ENCODE measurements around the gene PMEPA1. TPM values are rescaled to one million over a fixed set of nuclear protein-coding genes. Genes with fewer than 3 reads are reported as not detected.

PMEPA1 gene
- total RNA-seq, 1 experiment from 2014 or later = 163 TPM

DNA sequence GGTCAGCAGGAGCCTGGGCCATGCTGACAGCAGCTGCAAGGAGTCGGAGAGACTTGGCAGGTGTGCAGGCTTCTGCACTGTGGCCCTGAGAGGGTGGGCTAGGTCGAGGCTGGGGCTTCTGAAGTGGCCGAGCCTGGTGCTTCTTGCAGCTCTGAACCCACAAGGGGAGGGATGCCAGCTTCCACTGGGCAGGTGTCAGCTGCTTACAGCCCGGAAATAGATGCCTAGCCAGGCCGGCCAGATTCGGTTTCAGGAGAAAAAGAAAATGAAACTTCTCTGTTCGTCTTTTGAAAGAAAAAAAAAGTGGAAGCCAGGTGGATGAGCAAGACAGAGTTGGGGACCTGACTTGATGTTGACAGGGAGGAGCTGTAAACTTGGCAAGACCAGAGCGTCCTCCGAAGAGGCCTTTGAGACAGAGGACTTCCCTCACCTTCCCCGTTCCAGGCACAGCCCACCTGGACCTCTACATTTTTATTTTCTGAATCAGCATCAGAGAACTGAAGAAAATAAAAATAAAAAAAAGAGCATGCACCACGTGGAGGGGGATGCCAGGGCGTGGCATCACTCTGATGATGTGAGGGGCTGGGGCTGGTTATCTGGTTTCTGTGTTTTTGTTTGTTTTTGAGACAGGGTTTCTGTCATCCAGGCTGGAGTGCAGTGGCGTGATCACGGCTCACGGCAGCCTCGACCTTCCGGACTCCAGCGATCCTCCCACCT lies 89.4 kb downstream of the PMEPA1 start, which contains the start of gene ZBP1:
Gene ZBP1, minus strand, starts transcription at position 153 of the 717 bp plus-strand sequence. Its CDS starts 131 bp downstream, at position 22.
- BruUV-seq (replicated peaks) = no TSS peak
- Histone ChIP-seq H3K27ac (no peak within 1 kb of the TSS), H3K4me3 (no peak within 1 kb of the TSS), H3F3A (ENCODE audit: insufficient read depth, low read depth) (peaks cover 16% of the 10 kb centered on the region), H3K79me2 (ENCODE audit: low read depth) (no peaks in the 10 kb centered on the region), H3K4me1 (replicated peaks; ENCODE audit: insufficient read depth) (peaks cover 30% of the 10 kb centered on the region), H3K9me3 (ENCODE audit: insufficient read depth, low read depth) (peaks cover 5% of the 10 kb centered on the region), H2AFZ (no peak within 1 kb of the TSS), H3K36me3 (ENCODE audit: low read depth) (no peaks in the 10 kb centered on the region), H3K4me2 (no peak within 1 kb of the TSS), H4K20me1 (ENCODE audit: insufficient read depth) (no peaks in the 10 kb centered on the region), H3K9me2 (ENCODE audit: insufficient read depth) (no peaks in the 10 kb centered on the region), H3K27me3 (ENCODE audit: insufficient read depth, low read depth) (no peaks in the 10 kb centered on the region)
- POLR2A ChIA-PET (ENCODE audit: unreplicated experiment) = no interaction called here
- peak in 1 of 2 experiments; percentile 42 for DNase-seq
- intact Hi-C loops (cut with micrococcal nuclease; ENCODE audit: unreplicated experiment) = loop anchor here (10.0 kb wide), 1 partner anchor 194 kb away; no protein-coding TSS in a partner anchor
- TF ChIP-seq EZH2 (IDR thresholded peaks at IDR 0.05; ENCODE audit: low read depth) (no peak), CTCF (conservative IDR thresholded peaks at IDR 0.05) (no peak)
- CTCF ChIA-PET = interaction anchor here (0.6 to 0.7 kb wide), 2 partner anchors 26 to 491 kb away, joined by 3 to 4 read pairs; no protein-coding TSS in a partner anchor

- Histone ChIP-seq H2AFZ (no peak overlapping the region), H3K27ac (no peak overlapping the region), H3K36me3 (ENCODE audit: low read depth) (no peaks in the 10 kb centered on the region), H3K9me2 (ENCODE audit: insufficient read depth) (no peaks in the 10 kb centered on the region), H3K9me3 (ENCODE audit: insufficient read depth, low read depth) (no peaks in the 10 kb centered on the region), H3K27me3 (ENCODE audit: insufficient read depth, low read depth) (no peaks in the 10 kb centered on the region), H4K20me1 (ENCODE audit: insufficient read depth) (no peaks in the 10 kb centered on the region), H3K4me2 (no peak overlapping the region), H3F3A (ENCODE audit: insufficient read depth, low read depth) (peaks cover 16% of the 10 kb centered on the region), H3K4me1 (replicated peaks; ENCODE audit: insufficient read depth) (peaks cover 30% of the 10 kb centered on the region), H3K79me2 (ENCODE audit: low read depth) (no peaks in the 10 kb centered on the region), H3K4me3 (no peak overlapping the region)
- TF ChIP-seq EZH2 (IDR thresholded peaks at IDR 0.05; ENCODE audit: low read depth) (no peak), CTCF (conservative IDR thresholded peaks at IDR 0.05) (no peak)
- CTCF ChIA-PET = interaction anchor here (0.7 kb wide), 1 partner anchor 25 kb away, joined by 4 read pairs; no protein-coding TSS in a partner anchor
- POLR2A ChIA-PET (ENCODE audit: unreplicated experiment) = no interaction called here
- no TSS peak for BruUV-seq (replicated peaks)
- DNase-seq = no peak
- intact Hi-C loops (cut with micrococcal nuclease; ENCODE audit: unreplicated experiment) = loop anchor here (2.0 to 10.0 kb wide), 2 partner anchors 22 to 396 kb away; no protein-coding TSS in a partner anchor
Measured at GRCh38 chr20:57619051-57619831, 90.6 kb downstream of the PMEPA1 start.

- POLR2A ChIA-PET (ENCODE audit: unreplicated experiment) = no interaction called here
- Histone ChIP-seq H3K36me3 (ENCODE audit: low read depth) (no peaks in the 10 kb centered on the region), H3K4me3 (no peak overlapping the region), H3K4me2 (peak overlapping the region; percentile 57), H3K27me3 (ENCODE audit: insufficient read depth, low read depth) (no peaks in the 10 kb centered on the region), H3F3A (ENCODE audit: insufficient read depth, low read depth) (peaks cover 16% of the 10 kb centered on the region), H3K9me2 (ENCODE audit: insufficient read depth) (no peaks in the 10 kb centered on the region), H2AFZ (no peak overlapping the region), H3K9me3 (ENCODE audit: insufficient read depth, low read depth) (no peaks in the 10 kb centered on the region), H3K79me2 (ENCODE audit: low read depth) (no peaks in the 10 kb centered on the region), H4K20me1 (ENCODE audit: insufficient read depth) (no peaks in the 10 kb centered on the region), H3K27ac (no peak overlapping the region), H3K4me1 (replicated peaks; ENCODE audit: insufficient read depth) (peaks cover 30% of the 10 kb centered on the region)
- DNase-seq = no peak
- CTCF ChIA-PET = no interaction called here
- TF ChIP-seq EZH2 (IDR thresholded peaks at IDR 0.05; ENCODE audit: low read depth) (no peak), CTCF (conservative IDR thresholded peaks at IDR 0.05) (no peak)
- BruUV-seq (replicated peaks) = no TSS peak
- intact Hi-C loops (cut with micrococcal nuclease; ENCODE audit: unreplicated experiment) = loop anchor here (2.0 to 10.0 kb wide), 2 partner anchors 22 to 396 kb away; no protein-coding TSS in a partner anchor
Measured at GRCh38 chr20:57618764-57619050, 91.1 kb downstream of the PMEPA1 start.
